HCT116 (cell line): ENCODE data around the gene CLDN5. TPM values are rescaled to one million over a fixed set of nuclear protein-coding genes. Genes with fewer than 3 reads are reported as not detected.

Experiments
- ATAC-seq: fragments of 200-7000 bp; cut with Tn5 transposase; 2 replicates; pipeline ENCODE4 v1.9.1; 2020; ENCODE audit warnings: mild to moderate bottlenecking, moderate library complexity
- BruUV-seq: library from RNA; stranded (reverse); fragments of 400-500 nt; replicated peaks from 2 replicates; lab custom pipeline; 2021; lab: Mats Ljungman, UMichigan
- CTCF ChIA-PET: fragments of 300-600 bp; sonication (Branson Sonifier 250); formaldehyde crosslinking; loops from one replicate; lab custom pipeline; 2021; ENCODE audit warnings: antibody characterized with exemption; lab: Charles Lee
- POLR2A ChIA-PET: fragments of 300-600, 350-600 bp; sonication (Branson Sonifier 250); formaldehyde crosslinking; loops from one replicate; lab custom pipeline; 2021; ENCODE audit warnings: antibody characterized with exemption; lab: Charles Lee
- RAD21 ChIA-PET, 2 experiments: fragments of 300-600 bp; sonication (Branson Sonifier 250); formaldehyde crosslinking; loops; one replicate each; lab custom pipeline; 2023; ENCODE audit warnings: low total read pairs in 2 of 2; ENCODE audit not compliant: uncharacterized antibody in 2 of 2, unreplicated experiment in 2 of 2, low non-redundant PET in 1 of 2; lab: Charles Lee
- DNase-seq: peaks from one replicate; pipeline ENCODE4 v3.0.0-alpha.2; 2010; ENCODE audit warnings: low read depth, low spot score
- H2AFZ ChIP-seq: fragments of 200-600 bp; shearing (Covaris generic), sonication (generic); 2 replicates; pipeline ENCODE4 v1.6.1; 2017; ENCODE audit warnings: low read depth, mixed run types, mixed read lengths, antibody characterized with exemption, low read length; ENCODE audit not compliant: poor library complexity, severe bottlenecking
- H3K27ac ChIP-seq: 2 replicates; pipeline ENCODE4 v1.5.1; 2012; ENCODE audit warnings: low read depth, low read length
- H3K27me3 ChIP-seq: fragments of 200-600 bp; sonication (generic); 2 replicates; pipeline ENCODE4 v1.6.1; 2016; ENCODE audit warnings: mixed run types, low read length, mixed read lengths; ENCODE audit not compliant: insufficient read depth
- H3K36me3 ChIP-seq, 2 experiments: fragments of 200-500 bp in 1 of 2; fragments of 200-600 bp in 1 of 2; sonication (Bioruptor generic) in 1 of 2; sonication (generic) in 1 of 2; 2 replicates each; pipeline versions ENCODE4 v1.5.1 to v1.6.1; 2014 to 2016; ENCODE audit warnings: low read length in 2 of 2, inconsistent platforms in 1 of 2, mixed read lengths in 1 of 2, mixed run types in 1 of 2; ENCODE audit not compliant: insufficient read depth in 2 of 2, control insufficient read depth in 1 of 2
- H3K4me1 ChIP-seq, 2 experiments: fragments of 200-600 bp in 1 of 2; sonication (generic) in 1 of 2; 2 replicates each; pipeline versions ENCODE4 v1.5.1 to v1.6.1; 2012 to 2017; ENCODE audit warnings: low read length in 2 of 2, inconsistent platforms in 1 of 2, mild to moderate bottlenecking in 1 of 2, mixed read lengths in 1 of 2, mixed run types in 1 of 2, moderate library complexity in 1 of 2; ENCODE audit not compliant: insufficient read depth in 2 of 2, control insufficient read depth in 1 of 2
- H3K4me2 ChIP-seq: fragments of 200-600 bp; sonication (generic); 2 replicates; pipeline ENCODE4 v1.6.1; 2017; ENCODE audit warnings: mixed run types, low read length, mixed read lengths
- H3K4me3 ChIP-seq, 2 experiments: fragments of 200-600 bp in 1 of 2; sonication (generic) in 1 of 2; replicated peaks in 1 of 2; 2 replicates each; pipeline ENCODE4 v1.5.1; 2011 to 2016; ENCODE audit warnings: low read length in 2 of 2, control low read depth in 1 of 2, low read depth in 1 of 2, mild to moderate bottlenecking in 1 of 2, mixed read lengths in 1 of 2, mixed run types in 1 of 2
- H3K79me2 ChIP-seq: fragments of 200-600 bp; sonication (generic); 2 replicates; pipeline ENCODE4 v1.6.1; 2017; ENCODE audit warnings: mild to moderate bottlenecking, mixed run types, low read length, moderate library complexity, mixed read lengths; ENCODE audit not compliant: insufficient read depth
- H3K9ac ChIP-seq: fragments of 200-600 bp; sonication (generic); 2 replicates; pipeline ENCODE4 v1.6.1; 2016; ENCODE audit warnings: low read length, mixed read lengths
- H3K9me2 ChIP-seq: fragments of 200-600 bp; sonication (generic), shearing (Covaris generic); 2 replicates; pipeline ENCODE4 v1.6.1; 2017; ENCODE audit warnings: mixed run types, mild to moderate bottlenecking, moderate library complexity; ENCODE audit not compliant: insufficient read depth
- H3K9me3 ChIP-seq, 2 experiments: fragments of 200-500 bp in 1 of 2; fragments of 200-600 bp in 1 of 2; sonication (Bioruptor generic) in 1 of 2; sonication (generic) in 1 of 2; 2 replicates each; pipeline ENCODE4 v1.6.1; 2014 to 2017; ENCODE audit warnings: low read length in 2 of 2, mixed read lengths in 2 of 2, inconsistent platforms in 1 of 2, low read depth in 1 of 2, mild to moderate bottlenecking in 1 of 2, mixed run types in 1 of 2, moderate library complexity in 1 of 2; ENCODE audit not compliant: control insufficient read depth in 1 of 2, insufficient read depth in 1 of 2
- H4K20me1 ChIP-seq: fragments of 200-600 bp; sonication (generic), shearing (Covaris generic); 2 replicates; pipeline ENCODE4 v1.6.1; 2017; ENCODE audit warnings: mixed run types, mild to moderate bottlenecking, moderate library complexity; ENCODE audit not compliant: insufficient read depth
- ATF3 ChIP-seq: IDR thresholded peaks from 2 replicates; pipeline ENCODE4 v1.6.1; 2012
- CEBPB ChIP-seq: IDR thresholded peaks from 2 replicates; pipeline ENCODE4 v1.6.1; 2012; ENCODE audit warnings: low read depth
- CTCF ChIP-seq, 3 experiments: fragments of 200-600 bp in 1 of 3; sonication (generic) in 1 of 3; IDR thresholded peaks in 2 of 3; conservative IDR thresholded peaks in 1 of 3; 2 replicates each; pipeline ENCODE4 v1.5.1; 2012 to 2017; ENCODE audit warnings: low read depth in 2 of 3, low read length in 2 of 3, antibody characterized with exemption in 1 of 3, borderline replicate concordance in 1 of 3, control low read depth in 1 of 3, mild to moderate bottlenecking in 1 of 3, mixed read lengths in 1 of 3, mixed run types in 1 of 3, moderate library complexity in 1 of 3; ENCODE audit not compliant: insufficient read depth in 1 of 3
- EGR1 ChIP-seq: IDR thresholded peaks from 2 replicates; pipeline ENCODE4 v1.6.1; 2012; ENCODE audit warnings: low read depth
- ELF1 ChIP-seq: IDR thresholded peaks from 2 replicates; pipeline ENCODE4 v1.6.1; 2012; ENCODE audit warnings: low read depth, borderline replicate concordance
- EZH2phosphoT487 ChIP-seq: fragments of 200-600 bp; IDR thresholded peaks from 2 replicates; pipeline ENCODE4 v1.6.1; 2018; ENCODE audit warnings: antibody characterized with exemption, borderline replicate concordance
- MAX ChIP-seq: IDR thresholded peaks from 2 replicates; pipeline ENCODE4 v1.6.1; 2012
- RAD21 ChIP-seq: IDR thresholded peaks from 2 replicates; pipeline ENCODE4 v1.6.1; 2012; ENCODE audit warnings: low read depth, mild to moderate bottlenecking
- SRF ChIP-seq: IDR thresholded peaks from 2 replicates; pipeline ENCODE4 v1.6.1; 2012; ENCODE audit warnings: low read depth
- ZFX ChIP-seq: fragments of 450-650 bp; IDR thresholded peaks from 2 replicates; pipeline ENCODE4 v1.6.1; 2017
- intact Hi-C: fragments of 100-400 bp; cut with micrococcal nuclease; formaldehyde crosslinking; loops from 2 replicates; pipeline ENCODE4 v1.10.0; 2022
- total RNA-seq: library from RNA; stranded (reverse); gene quantifications from one replicate; pipeline ENCODE4 v1.2.1, GENCODE V29; 2021; ENCODE audit not compliant: unreplicated experiment

Gene CLDN5
- total RNA-seq, 1 experiment from 2014 or later: 0.32 TPM

- TF ChIP-seq MAX (no peak), SRF (no peak), ATF3 (no peak), CEBPB (no peak), ELF1 (no peak), ZFX (no peak)
Measured at GRCh38 chr22:19525666-19526065, 1.5 kb upstream of the CLDN5 start (continued).

GRCh38 chr22:19525116-19525660, 978 bp upstream of the CLDN5 start:
- Histone ChIP-seq H3K9me3 (no peaks in the 10 kb centered on the region), H3K4me2 (no peak overlapping the region), H2AFZ (no peak overlapping the region), H3K9ac (no peak overlapping the region), H3K79me2 (no peaks in the 10 kb centered on the region), H3K4me1 (peaks cover 0 to 5% of the 10 kb centered on the region in 2 experiments; a peak in 1 of 4 replicates), H3K27me3 (no peaks in the 10 kb centered on the region), H4K20me1 (no peaks in the 10 kb centered on the region), H3K9me2 (no peaks in the 10 kb centered on the region), H3K36me3 (no peaks in the 10 kb centered on the region), H3K4me3 (no peak overlapping the region), H3K27ac (no peak overlapping the region)
- no TSS peak for BruUV-seq
- POLR2A ChIA-PET: no interaction called here
- intact Hi-C loops: no loop called here
- no peak for ATAC-seq
- CTCF ChIA-PET: no interaction called here
- TF ChIP-seq RAD21 (no peak), MAX (no peak), CEBPB (no peak), SRF (no peak), EGR1 (no peak), CTCF (IDR thresholded peaks at IDR 0.05 in 2 of 3, conservative IDR thresholded peaks at IDR 0.05 in 1 of 3; ENCODE audit: borderline replicate concordance in 1 of 3, insufficient read depth in 1 of 3, low read depth in 2 of 3, low read length in 2 of 3) (no peak), EZH2phosphoT487 (no peak)
- RAD21 ChIA-PET: no interaction called here
- no peak for DNase-seq
